Testis (tissue), 3 donors: ENCODE data around the gene VGLL2. TPM values are rescaled to one million over a fixed set of nuclear protein-coding genes. Genes with fewer than 3 reads are reported as not detected.

Experiments
- DNase-seq: peaks from one replicate; pipeline ENCODE4 v3.0.0-alpha.2; 2019
- H3K27ac ChIP-seq, 2 donors: fragments of 200-600 bp; sonication (generic); one replicate each; pipeline ENCODE4 v1.5.1; 2019
- H3K27me3 ChIP-seq: fragments of 200-600 bp; sonication (generic); one replicate; pipeline ENCODE4 v1.5.1; 2019
- H3K36me3 ChIP-seq: fragments of 200-600 bp; sonication (generic); one replicate; pipeline ENCODE4 v1.5.1; 2017; ENCODE audit warnings: low read depth; ENCODE audit errors: missing control alignments
- H3K4me1 ChIP-seq: fragments of 200-600 bp; sonication (generic); one replicate; pipeline ENCODE4 v1.5.1; 2019
- H3K4me3 ChIP-seq, 2 donors: fragments of 200-600 bp; sonication (generic); one replicate each; pipeline ENCODE4 v1.5.1; 2017 to 2019
- H3K9me3 ChIP-seq: fragments of 200-600 bp; sonication (generic); one replicate; pipeline ENCODE4 v1.5.1; 2017
- POLR2A ChIP-seq: fragments of 450-650 bp; IDR thresholded peaks from one replicate; pipeline ENCODE4 v1.6.1; 2017; ENCODE audit warnings: antibody characterized with exemption, mild to moderate bottlenecking, moderate library complexity
- WGBS, 2 donors: methylation state at CpG; one replicate each; pipeline ENCODE4 v1.1.5; 2018; 5-methylcytosine and 5-hydroxymethylcytosine counted together
- intact Hi-C: fragments of 100-400 bp; cut with DNase I; formaldehyde crosslinking; loops from one replicate; pipeline ENCODE4 v1.15.1; 2023; ENCODE audit warnings: low total_unique reads
- polyA plus RNA-seq: library from polyadenylated mRNA; stranded (reverse); fragments of 350-450 nt; fragmentation: Illumina TruSeq; extraction: RNeasy Lipid Tissue Mini Kit (QIAGEN cat#74804); gene quantifications from one replicate; pipeline ENCODE4 v1.2.3, GENCODE V29; 2014; ENCODE audit warnings: low read depth, low replicate concordance; ENCODE audit not compliant: insufficient read depth
- total RNA-seq, 2 donors: library from RNA; depleted of rRNA; stranded (reverse); fragments of >200 nt; gene quantifications; one replicate each; pipeline ENCODE4 v1.2.3, GENCODE V29; 2016
- TF ChIP-seq, protein P1 (sequence below), 3 experiments: fragments of 450-650 bp in 2 of 3; fragments of 200-600 bp in 1 of 3; sonication (generic) in 1 of 3; IDR thresholded peaks; one replicate each; pipeline ENCODE4 v1.5.1; 2016 to 2019; ENCODE audit warnings: antibody characterized with exemption in 3 of 3, mild to moderate bottlenecking in 2 of 3, moderate library complexity in 1 of 3

The VGLL2 gene
- total and polyA plus RNA-seq, 3 donors from 2014 or later, result 1.7 TPM

DNA sequence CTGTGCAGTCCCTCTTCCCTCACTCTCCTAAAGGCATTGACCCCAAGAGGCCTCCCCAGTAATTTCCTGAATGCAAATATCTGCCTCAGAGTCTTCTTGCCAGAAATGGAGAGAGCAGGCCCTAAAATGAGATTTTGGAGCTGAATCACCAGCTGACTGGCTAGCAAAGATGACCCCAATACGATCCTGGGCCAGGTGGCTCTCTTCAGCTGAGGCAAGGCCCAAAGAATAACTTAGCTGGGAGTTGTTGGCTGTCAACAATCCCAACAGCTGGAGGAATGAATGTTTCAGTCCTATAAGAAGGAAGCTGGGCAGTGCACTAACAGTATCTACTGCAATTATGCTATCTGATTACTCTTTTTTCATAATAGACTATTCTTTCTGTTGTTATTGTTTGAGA, 37.2 kb upstream of the VGLL2 start:
- intact Hi-C loops, result no loop called here
- no peaks in the 10 kb centered on the region for H3K4me1 ChIP-seq
- no peak overlapping the region for H3K4me3 ChIP-seq
- H3K9me3 ChIP-seq, result no peaks in the 10 kb centered on the region
- TF ChIP-seq POLR2A, result no peak
- TF ChIP-seq, protein P1, sequence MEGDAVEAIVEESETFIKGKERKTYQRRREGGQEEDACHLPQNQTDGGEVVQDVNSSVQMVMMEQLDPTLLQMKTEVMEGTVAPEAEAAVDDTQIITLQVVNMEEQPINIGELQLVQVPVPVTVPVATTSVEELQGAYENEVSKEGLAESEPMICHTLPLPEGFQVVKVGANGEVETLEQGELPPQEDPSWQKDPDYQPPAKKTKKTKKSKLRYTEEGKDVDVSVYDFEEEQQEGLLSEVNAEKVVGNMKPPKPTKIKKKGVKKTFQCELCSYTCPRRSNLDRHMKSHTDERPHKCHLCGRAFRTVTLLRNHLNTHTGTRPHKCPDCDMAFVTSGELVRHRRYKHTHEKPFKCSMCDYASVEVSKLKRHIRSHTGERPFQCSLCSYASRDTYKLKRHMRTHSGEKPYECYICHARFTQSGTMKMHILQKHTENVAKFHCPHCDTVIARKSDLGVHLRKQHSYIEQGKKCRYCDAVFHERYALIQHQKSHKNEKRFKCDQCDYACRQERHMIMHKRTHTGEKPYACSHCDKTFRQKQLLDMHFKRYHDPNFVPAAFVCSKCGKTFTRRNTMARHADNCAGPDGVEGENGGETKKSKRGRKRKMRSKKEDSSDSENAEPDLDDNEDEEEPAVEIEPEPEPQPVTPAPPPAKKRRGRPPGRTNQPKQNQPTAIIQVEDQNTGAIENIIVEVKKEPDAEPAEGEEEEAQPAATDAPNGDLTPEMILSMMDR (IDR thresholded peaks at IDR 0.05), result no peak
- no peaks in the 10 kb centered on the region for H3K36me3 ChIP-seq
- no peak for DNase-seq
- 45 to 78% methylated on average over 1 of the region's 1 CpG for WGBS, 2 donors
- H3K27ac ChIP-seq, result no peak overlapping the region
- H3K27me3 ChIP-seq, result no peaks in the 10 kb centered on the region

DNA sequence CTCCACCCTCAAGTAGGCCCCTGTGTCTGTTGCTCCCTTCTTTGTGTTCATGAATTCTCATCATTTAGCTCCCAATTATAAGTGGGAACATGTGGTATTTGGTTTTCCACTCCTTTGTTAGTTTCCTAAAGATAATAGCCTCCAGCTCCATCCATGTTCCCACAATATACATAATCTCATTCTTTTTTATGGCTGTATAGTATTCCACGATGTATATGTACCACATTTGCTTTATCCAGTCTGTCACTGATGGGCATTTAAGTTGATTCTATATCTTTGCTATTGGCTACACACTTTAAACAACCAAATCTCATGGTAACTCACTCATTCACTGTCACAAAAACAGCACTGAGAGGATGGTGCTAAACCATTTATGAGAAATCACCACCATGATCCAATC, 35.5 kb upstream of the VGLL2 start:
- TF ChIP-seq, protein P1 (IDR thresholded peaks at IDR 0.05), result no peak
- no peak for TF ChIP-seq POLR2A
- no peaks in the 10 kb centered on the region for H3K4me1 ChIP-seq
- H3K9me3 ChIP-seq, result no peaks in the 10 kb centered on the region
- intact Hi-C loops, result no loop called here
- DNase-seq, result no peak
- H3K4me3 ChIP-seq, result no peak overlapping the region
- no peak overlapping the region for H3K27ac ChIP-seq
- 87 to 92% methylated on average over 1 of the region's 1 CpG for WGBS, 2 donors
- no peaks in the 10 kb centered on the region for H3K27me3 ChIP-seq
- H3K36me3 ChIP-seq, result no peaks in the 10 kb centered on the region

DNA sequence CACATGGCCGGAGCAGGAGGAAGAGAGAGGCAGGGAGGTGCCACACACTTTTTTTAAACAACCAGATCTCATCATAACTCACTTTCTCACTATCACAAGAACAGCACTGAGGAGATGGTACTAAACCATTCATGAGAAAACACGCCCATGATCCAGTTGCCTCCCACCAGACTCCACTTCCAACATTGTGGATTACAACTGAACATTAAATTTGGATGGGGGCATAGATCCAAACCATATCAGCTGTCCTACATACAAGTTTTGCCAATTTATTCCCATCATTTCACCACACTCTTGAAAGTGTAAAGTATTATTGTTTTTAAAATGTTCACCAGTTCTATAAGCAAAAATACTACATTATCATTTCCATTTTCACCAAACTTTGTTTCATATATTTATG, 33.9 kb upstream of the VGLL2 start:
- no peak overlapping the region for H3K4me3 ChIP-seq
- no peak for DNase-seq
- intact Hi-C loops, result no loop called here
- WGBS, 2 donors, result 76 to 79% methylated on average over 2 of the region's 2 CpGs
- H3K27me3 ChIP-seq, result no peaks in the 10 kb centered on the region
- no peaks in the 10 kb centered on the region for H3K4me1 ChIP-seq
- H3K36me3 ChIP-seq, result no peaks in the 10 kb centered on the region
- TF ChIP-seq POLR2A, result no peak
- TF ChIP-seq, protein P1 (IDR thresholded peaks at IDR 0.05), result no peak
- H3K27ac ChIP-seq, result no peak overlapping the region
- no peaks in the 10 kb centered on the region for H3K9me3 ChIP-seq

DNA sequence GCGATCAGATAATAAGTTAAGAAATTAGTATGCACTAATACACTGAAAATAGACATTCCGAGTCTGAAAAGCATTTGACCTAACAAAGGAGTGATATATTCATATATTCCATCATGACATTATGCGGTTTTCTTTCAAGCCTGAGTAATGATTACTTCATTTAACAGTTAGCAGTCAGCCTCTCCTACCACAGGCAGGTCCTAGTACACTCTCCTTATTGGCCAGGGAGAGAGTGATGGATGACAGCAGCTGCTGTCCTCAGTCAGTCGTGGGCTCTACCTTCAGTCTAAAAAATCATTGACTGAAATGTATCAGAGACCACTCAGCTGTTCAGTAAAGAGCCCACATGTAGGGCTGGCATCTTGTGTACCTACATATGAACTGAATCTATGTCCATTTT, 33.2 kb upstream of the VGLL2 start:
- Histone ChIP-seq H3K9me3 (no peaks in the 10 kb centered on the region), H3K4me1 (no peaks in the 10 kb centered on the region), H3K4me3 (no peak overlapping the region), H3K27ac (no peak overlapping the region), H3K36me3 (no peaks in the 10 kb centered on the region), H3K27me3 (no peaks in the 10 kb centered on the region)
- intact Hi-C loops, result no loop called here
- WGBS, 2 donors, result 69 to 79% methylated on average over 4 of the region's 4 CpGs
- DNase-seq, result no peak
- no peak for TF ChIP-seq POLR2A
- TF ChIP-seq, protein P1 (IDR thresholded peaks at IDR 0.05), result no peak

DNA sequence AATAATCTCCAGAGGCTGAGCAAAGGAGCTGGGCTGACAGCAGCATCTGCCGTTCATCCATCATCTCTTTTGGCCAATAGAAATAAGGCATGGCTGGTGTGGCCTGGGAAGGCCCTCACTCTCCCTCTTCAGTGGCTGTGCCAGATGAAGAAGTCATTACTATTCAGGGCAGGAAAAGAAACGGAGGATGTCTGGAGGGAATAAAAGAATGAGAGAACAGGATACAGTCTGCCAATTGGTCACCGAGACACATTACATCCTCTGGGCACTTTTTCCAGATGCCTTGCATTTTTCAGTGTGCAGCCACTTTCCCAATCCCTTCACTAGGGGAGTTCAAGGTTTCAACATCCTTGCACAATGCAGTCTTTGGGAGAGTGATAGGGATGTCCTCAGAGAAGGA, 32.2 kb upstream of the VGLL2 start:
- no peaks in the 10 kb centered on the region for H3K9me3 ChIP-seq
- H3K36me3 ChIP-seq, result no peaks in the 10 kb centered on the region
- no peak overlapping the region for H3K27ac ChIP-seq
- H3K27me3 ChIP-seq, result no peaks in the 10 kb centered on the region
- no peaks in the 10 kb centered on the region for H3K4me1 ChIP-seq
- intact Hi-C loops, result no loop called here
- TF ChIP-seq, protein P1 (IDR thresholded peaks at IDR 0.05), result no peak
- TF ChIP-seq POLR2A, result no peak
- DNase-seq, result no peak
- H3K4me3 ChIP-seq, result no peak overlapping the region
- 62 to 67% methylated on average over 3 of the region's 3 CpGs for WGBS, 2 donors
